Measurements from ENCODE around the gene C11orf21. TPM values are rescaled to one million over a fixed set of nuclear protein-coding genes. Genes with fewer than 3 reads are reported as not detected.

C11orf21 gene
- total and polyA plus RNA-seq, 9 donors, result 0.12 to 0.75 (median 0.35) TPM; not detected in 2

GRCh38 chr11:2298795-2299761, 2.6 kb downstream of the C11orf21 start:
- TF ChIP-seq EP300 (IDR thresholded peaks at IDR 0.05), result no peak
- no peak for TF ChIP-seq POLR2A (IDR thresholded peaks at IDR 0.05)
- TF ChIP-seq CTCF (IDR thresholded peaks at IDR 0.05), result no peak
- DNase-seq, result peak in 1 of 5 donors; percentile 15
- no peak overlapping the region for H3K4me3 ChIP-seq
- no peaks in the 10 kb centered on the region for H3K9me3 ChIP-seq
- H3K36me3 ChIP-seq, result no peaks in the 10 kb centered on the region
- no peaks in the 10 kb centered on the region for H3K27me3 ChIP-seq
- peaks cover 2% of the 10 kb centered on the region for H3K4me1 ChIP-seq (ENCODE audit: insufficient read depth)
- 59 to 64% (median 60%) methylated on average over 15 to 18 of the region's 18 CpGs for WGBS, 3 donors
- H3K27ac ChIP-seq, result no peak overlapping the region
- intact Hi-C loops (cut with DNase I), result loop anchor here in 1 of 4 donors (2.0 kb wide), 1 partner anchor 98 kb away; no protein-coding TSS in a partner anchor

- intact Hi-C loops (cut with DNase I), result loop anchor here in 1 of 4 donors (2.0 kb wide), 1 partner anchor 97 kb away; no protein-coding TSS in a partner anchor
- no peak overlapping the region for H3K4me3 ChIP-seq
- peak in 1 of 5 donors; percentile 19 for DNase-seq
- H3K36me3 ChIP-seq, result no peaks in the 10 kb centered on the region
- H3K27ac ChIP-seq, result no peak overlapping the region
- 71 to 80% (median 73%) methylated on average over 14 of the region's 14 CpGs for WGBS, 3 donors
- no peaks in the 10 kb centered on the region for H3K4me1 ChIP-seq (ENCODE audit: insufficient read depth)
- H3K9me3 ChIP-seq, result no peaks in the 10 kb centered on the region
- no peaks in the 10 kb centered on the region for H3K27me3 ChIP-seq
- no peak for TF ChIP-seq POLR2A (IDR thresholded peaks at IDR 0.05)
- no peak for TF ChIP-seq EP300 (IDR thresholded peaks at IDR 0.05)
- no peak for TF ChIP-seq CTCF (IDR thresholded peaks at IDR 0.05)
Observed at GRCh38 chr11:2298131-2298794, 3.5 kb downstream of the C11orf21 start.

- Histone ChIP-seq H3K9me3 (no peaks in the 10 kb centered on the region), H3K4me1 (ENCODE audit: insufficient read depth) (no peaks in the 10 kb centered on the region), H3K27me3 (no peaks in the 10 kb centered on the region), H3K27ac (no peak overlapping the region), H3K4me3 (no peak overlapping the region), H3K36me3 (no peaks in the 10 kb centered on the region)
- intact Hi-C loops (cut with DNase I), result loop anchor here in 1 of 4 donors (2.0 kb wide), 1 partner anchor 97 kb away; no protein-coding TSS in a partner anchor
- TF ChIP-seq CTCF (IDR thresholded peaks at IDR 0.05), result no peak
- DNase-seq, result no peak
- WGBS, 3 donors, result 38 to 49% (median 38%) methylated on average over 1 of the region's 1 CpG
Observed at GRCh38 chr11:2297623-2298030, 4.1 kb downstream of the C11orf21 start.

GRCh38 chr11:2296913-2297622, 4.7 kb downstream of the C11orf21 start:
- Histone ChIP-seq H3K4me1 (ENCODE audit: insufficient read depth) (no peaks in the 10 kb centered on the region), H3K36me3 (no peaks in the 10 kb centered on the region), H3K4me3 (no peak overlapping the region), H3K27ac (no peak overlapping the region), H3K27me3 (no peaks in the 10 kb centered on the region), H3K9me3 (no peaks in the 10 kb centered on the region)
- WGBS, 3 donors, result 90 to 94% (median 93%) methylated on average over 11 to 13 of the region's 13 CpGs
- intact Hi-C loops (cut with DNase I), result no loop called here
- DNase-seq, result peak in 2 of 5 donors; percentile 10 to 30
- TF ChIP-seq EP300 (IDR thresholded peaks at IDR 0.05), result no peak
- no peak for TF ChIP-seq CTCF (IDR thresholded peaks at IDR 0.05)
- no peak for TF ChIP-seq POLR2A (IDR thresholded peaks at IDR 0.05)

Data from ovary (tissue), 9 donors.